Hypothalamus (tissue), 51 donors: ENCODE measurements around the gene TINCR.
A peak's percentile ranks its signal among the peaks of the same experiment; 100 is the strongest.

ENCODE experiments used
- DNase-seq, 51 donors: peaks; one replicate each; lab custom pipeline; 2025; lab: John Stamatoyannopoulos, UW

The TINCR gene

DNA sequence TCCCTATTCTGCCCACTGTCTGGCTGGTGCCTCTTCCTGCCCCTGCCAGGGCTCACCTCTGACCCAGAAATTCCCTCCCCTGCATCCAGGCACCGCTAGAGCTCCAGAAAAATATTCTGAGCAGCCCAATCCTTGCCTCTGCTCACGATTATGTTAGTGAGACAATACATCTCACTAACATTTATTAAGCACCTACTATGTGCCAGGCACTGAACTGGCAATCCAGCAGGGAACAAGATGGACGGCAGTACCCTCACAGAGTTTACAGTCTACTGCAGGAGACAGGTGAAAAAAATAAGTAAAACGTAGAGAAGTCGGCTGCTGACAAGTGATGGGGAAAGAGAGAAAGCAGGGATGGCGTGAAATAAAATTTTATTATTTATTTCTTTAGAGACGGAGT is 5.5 kb downstream of the TINCR start:
- no peak for DNase-seq

DNA sequence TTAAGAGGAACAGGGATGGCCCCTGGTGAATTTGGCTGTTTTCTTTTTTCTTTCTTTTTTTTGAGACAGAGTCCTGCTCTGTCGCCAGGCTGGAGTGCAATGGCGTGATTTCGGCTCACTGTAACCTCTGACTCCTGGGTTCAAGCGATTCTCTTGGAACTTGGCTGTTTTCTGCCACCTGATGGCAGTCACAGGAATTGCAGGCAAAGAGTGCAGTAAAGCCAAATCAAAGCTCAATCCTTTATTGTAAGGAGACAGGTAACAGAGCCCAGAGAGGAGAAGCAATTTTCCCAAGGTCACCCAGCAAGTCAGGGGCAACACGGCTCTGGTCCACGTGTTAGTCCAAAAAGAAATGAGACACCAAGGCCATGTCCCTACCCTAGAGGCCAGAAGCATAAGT is 6.2 kb downstream of the TINCR start:
- DNase-seq = no peak

DNA sequence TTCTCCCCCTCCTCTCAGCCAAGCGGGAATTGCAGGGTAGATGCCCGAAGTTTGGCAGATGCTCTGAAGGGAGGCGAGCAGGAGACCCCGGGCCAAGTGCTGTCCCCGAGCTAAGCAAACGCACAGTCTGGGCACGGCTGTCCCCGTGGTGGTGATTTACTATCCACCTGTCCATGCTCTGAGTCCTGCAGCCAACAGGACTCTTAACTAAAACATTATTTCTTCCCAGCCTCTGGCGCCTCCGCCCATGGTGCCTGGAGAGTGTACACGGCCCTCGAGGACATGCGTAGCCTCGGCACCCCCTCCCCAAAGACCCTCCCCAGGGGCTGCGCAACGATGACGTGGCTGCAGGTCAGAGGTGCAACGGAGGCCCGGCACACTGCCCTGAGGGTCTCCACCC is 7.6 kb downstream of the TINCR start:
- DNase-seq = no peak

GRCh38 chr19:5559804-5560133 is 8.0 kb downstream of the TINCR start:
- no peak for DNase-seq

DNA sequence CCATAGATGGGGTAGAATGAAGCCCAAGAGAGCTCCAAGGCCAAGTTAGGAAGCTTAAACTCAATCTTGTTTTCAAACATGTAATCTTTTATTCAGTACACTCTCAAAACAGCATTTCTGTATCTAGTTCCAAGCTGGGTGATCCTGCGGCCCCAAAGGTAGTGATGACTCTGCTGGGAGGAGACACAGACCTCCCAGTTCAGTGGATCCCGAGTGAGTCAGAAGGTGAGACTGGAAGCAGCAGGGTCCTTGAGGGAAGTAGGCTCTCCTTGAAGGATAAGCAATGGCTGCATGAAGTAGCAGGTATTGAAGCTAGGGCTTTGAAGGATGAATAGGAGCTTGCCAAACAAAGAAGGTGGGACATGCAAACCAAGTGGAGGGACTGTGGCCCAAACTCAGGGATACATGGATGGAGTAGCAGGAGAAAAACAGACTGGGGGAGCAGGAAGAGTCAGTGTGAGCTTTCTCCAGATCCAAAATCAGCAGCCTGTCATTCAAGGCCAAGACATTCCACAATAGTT is 9.6 kb downstream of the TINCR start:
- DNase-seq = no peak

DNA sequence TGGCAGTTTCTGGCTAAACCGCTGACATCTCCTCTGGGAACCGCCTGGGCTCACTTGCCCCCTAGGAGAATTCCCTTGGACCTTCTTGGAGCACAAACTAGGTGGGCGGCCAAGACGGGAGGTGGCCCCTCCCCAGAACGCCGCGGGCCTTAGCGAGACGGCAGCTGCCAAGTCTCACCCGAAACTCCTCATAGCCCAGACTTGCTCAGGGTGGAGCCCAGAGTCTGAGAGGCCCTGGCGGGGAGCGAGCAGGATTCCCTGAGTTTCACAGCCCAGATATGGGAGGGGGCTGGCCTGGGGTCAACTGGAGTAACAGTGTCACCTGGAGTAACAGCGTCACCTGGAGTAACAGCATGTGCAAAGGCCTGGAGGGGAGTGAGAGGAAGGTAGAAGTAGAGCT is 10.1 kb downstream of the TINCR start:
- DNase-seq = no peak

DNA sequence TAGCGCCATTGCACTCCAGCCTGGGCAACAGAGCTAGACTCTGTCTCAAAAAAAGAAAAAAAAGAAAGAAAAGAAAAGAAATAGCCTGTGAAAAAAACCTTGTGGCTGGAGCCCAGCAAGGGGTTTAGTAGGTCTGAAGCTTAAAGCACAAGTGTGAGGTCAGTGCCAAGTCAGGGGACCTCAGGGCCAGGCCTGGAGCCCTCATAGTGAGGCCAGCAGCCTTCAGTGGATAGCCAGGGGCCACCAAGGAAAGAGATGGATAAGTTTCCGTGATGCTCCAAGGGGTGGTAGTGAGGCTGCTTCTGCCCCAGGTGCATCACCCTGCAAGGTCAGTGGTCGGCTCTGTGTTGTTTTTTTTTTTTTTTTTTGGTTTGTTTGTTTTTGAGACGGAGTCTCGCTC is 12.9 kb downstream of the TINCR start:
- DNase-seq = no peak

DNA sequence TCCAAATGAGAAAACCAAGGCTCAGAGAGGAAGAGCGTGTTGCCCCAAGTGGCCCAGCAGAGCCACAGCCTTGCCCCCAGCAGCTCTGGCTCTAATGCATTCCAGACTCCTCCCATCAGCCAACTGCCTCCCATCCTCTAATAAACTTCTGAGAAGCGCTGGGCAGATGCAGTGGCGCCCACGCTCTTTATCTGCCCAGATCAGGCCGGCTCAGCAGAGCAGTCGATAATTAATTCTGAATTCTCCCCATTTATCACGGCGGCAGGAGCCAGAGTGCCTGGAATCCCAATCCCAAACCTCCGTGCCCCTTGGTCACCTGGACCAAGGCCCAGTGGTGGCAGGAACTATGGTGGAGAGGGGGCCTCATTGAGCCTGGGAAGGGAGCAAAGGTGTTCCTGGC is 13.9 kb downstream of the TINCR start:
- no peak for DNase-seq

DNA sequence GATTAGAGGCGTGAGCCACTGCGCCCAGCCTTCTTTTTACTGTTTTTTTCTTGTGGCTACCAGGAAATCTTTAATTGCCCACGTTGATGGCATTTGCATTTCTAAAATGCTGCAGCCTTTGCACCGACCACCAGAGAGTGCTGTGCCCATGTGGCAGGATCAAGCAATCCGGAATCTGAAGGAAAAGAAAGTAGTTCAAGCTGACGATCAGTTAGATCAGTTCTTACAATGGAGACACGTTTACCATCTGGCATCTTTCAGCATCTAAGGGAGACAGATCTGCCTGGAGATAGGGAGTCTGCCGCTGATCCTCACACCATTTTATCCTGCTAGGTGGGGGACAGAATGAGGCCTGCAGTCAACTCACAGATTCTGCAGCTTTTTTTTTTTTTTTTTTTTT is 19.9 kb downstream of the TINCR start:
- DNase-seq = peak in 1 of 51 donors; percentile 14

DNA sequence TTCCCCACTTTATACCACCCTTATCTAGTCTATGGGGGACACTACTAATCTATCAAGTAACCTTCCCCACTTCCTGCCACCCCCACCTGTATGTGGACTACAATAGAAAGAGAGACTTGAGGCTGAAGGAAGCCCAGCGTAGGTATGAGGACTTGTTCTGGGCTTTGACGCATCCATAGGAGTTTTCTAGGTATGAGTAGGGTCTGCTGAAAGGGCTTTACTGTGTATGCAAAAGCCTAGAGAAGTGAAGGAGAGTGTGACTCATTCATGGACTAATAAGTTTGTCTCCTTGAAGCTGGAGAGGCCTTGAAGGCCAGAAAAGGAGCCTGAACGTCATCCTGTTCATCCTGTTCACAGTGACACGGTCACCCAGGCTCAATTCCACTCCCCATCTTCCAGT is 21.8 kb downstream of the TINCR start:
- DNase-seq = no peak

- DNase-seq = no peak
Measured at GRCh38 chr19:5545051-5545450, 22.7 kb downstream of the TINCR start.

DNA sequence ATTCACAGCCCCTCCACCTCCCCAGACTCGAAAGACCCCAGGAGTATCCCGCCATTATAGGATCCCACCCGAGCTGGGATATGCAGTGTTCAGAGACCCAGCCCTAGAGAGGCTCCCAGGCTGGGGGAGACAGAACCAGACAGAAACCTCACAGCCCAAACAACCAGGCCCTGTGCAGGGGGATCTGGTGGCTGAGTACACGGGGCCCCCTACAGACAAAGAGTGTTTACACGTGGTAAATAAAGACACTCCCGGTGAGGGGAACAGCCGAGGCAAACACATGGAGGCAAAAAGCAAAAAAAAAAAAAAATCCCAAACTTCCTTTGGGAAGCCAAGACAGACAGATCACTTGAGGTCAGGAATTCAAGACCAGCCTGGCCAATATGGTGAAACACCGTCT is 25.1 kb downstream of the TINCR start:
- DNase-seq = no peak

DNA sequence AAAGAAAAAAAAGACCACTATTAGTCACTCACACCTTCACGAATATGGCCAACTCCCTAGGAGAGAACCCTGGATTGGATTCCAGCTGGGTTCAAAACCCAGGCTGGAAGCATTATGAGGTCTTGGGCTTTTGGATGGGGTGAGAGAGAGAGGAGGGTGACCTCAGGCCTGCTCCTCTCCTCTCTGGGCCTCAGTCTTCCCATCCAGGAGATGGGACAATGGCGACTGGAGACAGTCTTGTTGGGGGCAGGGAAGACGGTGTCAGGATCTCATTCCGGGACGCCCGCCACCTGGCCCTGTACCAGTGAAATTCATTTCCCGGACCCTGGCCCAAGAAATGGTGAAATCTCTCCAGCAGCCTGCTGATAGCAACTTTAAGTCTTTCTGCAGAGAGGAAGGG is 26.3 kb downstream of the TINCR start:
- no peak for DNase-seq

DNA sequence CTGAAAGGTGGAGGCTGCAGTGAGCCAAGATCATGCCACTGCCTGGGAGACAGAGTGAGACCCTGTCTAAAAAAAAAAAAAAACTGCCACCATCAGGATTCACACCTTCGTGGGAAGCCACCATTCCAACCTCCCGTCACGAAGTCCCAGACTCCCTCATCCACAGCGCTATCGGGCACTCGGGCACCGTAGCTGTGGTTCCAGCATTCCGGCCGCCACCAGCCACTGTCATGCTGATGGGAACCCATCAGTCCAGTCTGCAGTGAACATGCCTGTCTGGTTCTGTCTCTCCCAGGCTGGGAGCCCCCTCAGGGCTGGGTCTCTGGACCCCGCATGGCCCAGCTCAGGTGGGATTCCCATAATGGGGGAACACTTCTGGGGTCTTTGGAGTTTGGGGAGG is 27.5 kb downstream of the TINCR start:
- no peak for DNase-seq

DNA sequence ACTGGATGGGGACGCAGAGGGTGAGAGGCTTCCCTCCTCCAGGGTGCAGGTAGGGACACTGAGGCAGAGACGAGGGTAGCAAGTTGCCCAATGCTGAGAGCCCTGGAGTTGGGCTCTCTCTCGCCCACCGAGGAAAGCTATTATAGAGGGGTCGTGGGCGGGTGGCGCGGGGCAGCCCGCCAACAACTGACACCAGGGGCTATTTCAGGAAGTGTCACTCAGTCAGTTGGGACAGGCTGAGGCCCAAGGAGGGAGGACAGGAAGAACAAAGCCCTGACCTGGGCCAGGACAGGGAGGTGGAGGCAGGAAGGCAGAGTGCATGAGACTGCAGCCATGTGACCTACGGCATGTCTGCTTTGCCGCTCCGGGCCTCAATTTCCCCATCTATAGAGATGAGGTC is 29.9 kb downstream of the TINCR start:
- no peak for DNase-seq

DNA sequence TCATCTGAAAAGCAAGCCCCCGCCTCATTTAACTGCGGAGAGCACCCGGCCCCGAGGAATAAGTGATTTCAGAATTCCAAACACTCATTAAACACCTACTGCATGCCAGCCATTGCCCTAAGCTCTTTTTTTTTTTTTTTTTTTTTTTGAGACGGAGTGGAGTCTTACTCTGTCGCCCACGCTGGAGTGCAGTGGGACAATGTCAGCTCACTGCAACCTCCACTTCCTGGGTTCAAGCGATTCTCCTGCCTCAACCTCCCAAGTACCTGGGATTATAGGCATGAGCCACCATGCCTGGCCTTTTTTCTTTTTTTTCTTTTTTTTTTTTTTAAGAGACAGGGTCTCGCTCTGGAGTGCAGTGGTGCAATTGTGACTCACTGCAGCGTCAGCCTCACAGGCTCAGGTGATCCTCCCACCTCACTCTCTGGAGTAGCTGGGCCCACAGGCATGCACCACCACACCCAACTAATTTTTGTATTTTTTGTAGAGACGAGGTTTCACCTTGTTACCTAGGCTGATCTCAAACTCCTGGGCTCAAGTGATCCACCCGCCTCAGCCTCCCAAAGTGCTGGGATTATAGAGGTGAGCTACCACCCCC is 30.7 kb downstream of the TINCR start:
- peak in 2 of 51 donors; percentile 17 to 22 for DNase-seq

DNA sequence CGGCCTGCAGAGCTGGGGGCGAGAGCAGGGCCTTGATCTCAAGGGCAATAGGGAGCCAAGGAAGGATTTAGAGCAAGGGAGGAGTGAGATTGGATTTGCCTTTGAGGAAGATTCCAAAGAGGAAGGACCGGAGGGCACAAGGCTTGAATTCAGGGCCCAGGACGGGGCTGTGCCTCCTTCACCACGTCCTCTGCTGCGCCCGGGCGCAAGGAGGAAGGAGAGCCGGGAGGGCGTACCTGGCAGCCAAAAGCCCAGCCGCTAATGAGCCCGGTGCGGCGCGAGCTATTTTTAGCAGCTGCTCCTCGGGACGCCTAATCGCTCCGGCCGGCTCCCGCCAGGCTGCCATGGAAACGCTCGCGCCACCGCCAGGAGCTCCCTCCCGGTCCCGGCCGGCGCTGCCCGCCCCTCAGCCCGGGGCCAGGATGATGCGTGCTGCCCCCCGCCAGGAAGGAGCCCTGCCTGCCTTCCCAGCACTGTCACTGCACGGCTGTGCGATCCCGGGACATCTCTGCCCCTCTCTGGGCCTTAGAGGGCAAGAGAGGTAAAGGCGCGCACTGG is 31.3 kb downstream of the TINCR start:
- DNase-seq = peak in 44 of 51 donors; percentile 5 to 80 (median 62)

GRCh38 chr19:5534787-5535586 is 32.8 kb downstream of the TINCR start:
- DNase-seq = no peak

DNA sequence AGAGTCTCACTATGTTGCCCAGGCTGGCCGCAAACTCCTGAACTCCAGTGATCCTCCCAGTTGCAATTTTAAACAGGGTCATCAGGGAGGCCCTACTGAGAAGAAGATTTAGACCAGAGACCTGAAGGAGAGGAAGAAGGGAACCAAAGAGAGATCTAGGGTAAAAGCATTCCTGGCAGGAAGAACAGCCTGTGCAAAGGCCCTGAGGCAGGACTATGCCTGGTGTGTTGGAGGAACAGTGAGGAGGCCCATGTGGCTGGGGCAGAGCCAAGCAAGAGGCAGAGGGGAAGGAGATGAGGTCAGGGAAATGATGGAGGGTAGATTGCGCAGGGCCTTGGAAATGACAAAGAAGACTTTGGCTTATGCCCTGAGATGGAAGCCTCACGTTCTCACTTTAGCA is 34.5 kb downstream of the TINCR start:
- no peak for DNase-seq

- DNase-seq = peak in 1 of 51 donors; percentile 23
Measured at GRCh38 chr19:5530701-5531100, 37.1 kb downstream of the TINCR start.

DNA sequence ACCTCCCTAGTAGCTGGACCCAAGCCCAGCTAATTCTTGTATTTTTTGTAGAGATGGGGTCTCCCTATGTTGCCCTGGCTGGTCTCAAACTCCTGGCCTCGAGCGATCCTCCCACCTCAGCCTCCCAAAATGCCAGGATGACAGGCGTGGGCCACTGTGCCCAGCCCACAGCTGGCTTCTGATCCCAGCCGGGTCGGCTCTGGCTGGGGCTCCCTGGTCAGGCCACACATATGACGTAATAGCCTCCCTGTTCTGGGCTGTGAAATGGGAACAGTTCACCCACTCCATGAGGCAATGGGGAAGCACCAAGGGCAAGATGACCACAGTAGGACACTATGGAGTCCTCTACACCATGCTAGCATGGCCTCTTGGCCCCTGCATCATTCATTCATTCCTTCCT is 41.1 kb downstream of the TINCR start:
- no peak for DNase-seq

DNA sequence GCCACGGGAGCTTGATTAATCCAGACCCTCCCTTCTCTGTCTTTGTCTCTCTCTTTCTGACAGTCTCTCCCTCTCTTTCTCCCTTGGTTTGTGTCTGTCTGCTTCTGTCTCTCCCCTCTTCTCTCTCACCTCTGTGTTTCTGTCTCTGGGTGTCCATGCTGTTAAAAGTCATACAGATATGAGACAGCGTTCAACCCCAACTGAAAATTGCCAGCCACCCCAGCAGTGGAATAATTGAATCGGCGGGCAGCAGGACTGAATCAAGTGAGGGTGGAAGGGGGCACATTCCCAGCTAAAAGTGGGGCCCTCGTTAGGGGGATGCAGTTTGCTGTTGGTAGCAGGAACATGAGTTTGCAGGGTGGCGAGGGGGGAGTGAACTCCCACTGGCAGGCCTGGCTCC is 43.7 kb downstream of the TINCR start:
- no peak for DNase-seq
